ENCODE measurements around the gene HTR4.

The HTR4 gene

DNA sequence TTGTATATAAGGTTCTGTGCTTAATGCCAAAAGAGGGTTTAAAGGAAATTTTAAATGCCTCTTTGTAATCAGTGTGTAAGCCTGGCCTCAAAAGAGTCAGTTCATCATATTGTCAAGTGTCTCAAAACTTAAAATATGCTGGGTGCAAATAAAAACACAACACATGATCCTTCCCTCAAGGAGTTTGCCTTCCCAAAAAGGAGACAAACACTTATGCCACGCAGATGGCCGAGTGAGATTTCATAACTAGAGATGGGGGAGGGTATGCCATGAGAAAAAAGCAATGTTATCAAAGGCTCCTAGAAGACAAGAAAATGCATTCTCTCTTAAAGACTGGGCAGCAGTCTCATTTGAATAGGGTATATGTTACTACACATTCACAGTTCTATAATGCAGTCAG lies 215.4 kb downstream of the HTR4 start:
- H3K27ac Mint-ChIP-seq, result peak overlapping the region; percentile 47
- peaks cover 3% of the 10 kb centered on the region for H3K36me3 Mint-ChIP-seq
- H3K4me3 Mint-ChIP-seq, result no peak overlapping the region
- H3K9me3 Mint-ChIP-seq (ENCODE audit: low read depth), result no peaks in the 10 kb centered on the region
- H3K4me1 Mint-ChIP-seq (ENCODE audit: low read depth), result peaks cover 8% of the 10 kb centered on the region
- H3K27me3 Mint-ChIP-seq, result no peaks in the 10 kb centered on the region

- Mint-ChIP-seq H3K27me3 (no peaks in the 10 kb centered on the region), H3K27ac (peak overlapping the region; percentile 89), H3K36me3 (peaks cover 3% of the 10 kb centered on the region), H3K4me3 (no peak overlapping the region), H3K4me1 (ENCODE audit: low read depth) (peaks cover 8% of the 10 kb centered on the region), H3K9me3 (ENCODE audit: low read depth) (no peaks in the 10 kb centered on the region)
Observed at GRCh38 chr5:148437249-148437648, 217.1 kb downstream of the HTR4 start.

GRCh38 chr5:148436029-148436428 lies 218.3 kb downstream of the HTR4 start:
- Mint-ChIP-seq H3K36me3 (peaks cover 3% of the 10 kb centered on the region), H3K4me3 (no peak overlapping the region)

DNA sequence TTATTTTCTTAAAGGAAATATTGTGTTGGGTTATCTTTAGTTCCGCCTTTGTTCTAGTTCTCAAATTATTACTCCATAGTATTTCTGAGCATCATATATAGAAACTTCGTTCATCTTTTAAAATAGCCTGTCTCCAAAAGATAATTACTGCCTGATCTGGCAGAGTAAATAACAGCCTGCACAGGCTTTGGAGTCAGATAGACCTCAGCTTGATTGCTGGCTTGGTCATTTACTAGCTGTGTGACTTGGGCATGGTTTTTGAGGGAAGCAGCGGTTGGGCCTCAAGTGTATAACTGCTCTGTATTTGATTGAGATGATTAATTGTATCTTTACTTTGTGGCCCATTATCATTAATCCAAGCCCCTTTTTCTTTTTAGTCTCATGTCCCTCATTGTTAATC lies 220.5 kb downstream of the HTR4 start:
- Mint-ChIP-seq H3K27ac (no peak overlapping the region), H3K27me3 (no peaks in the 10 kb centered on the region), H3K9me3 (ENCODE audit: low read depth) (no peaks in the 10 kb centered on the region), H3K4me3 (no peak overlapping the region), H3K36me3 (peaks cover under 1% of the 10 kb centered on the region), H3K4me1 (ENCODE audit: low read depth) (peaks cover 11% of the 10 kb centered on the region)

More at GRCh38 chr5:148436029-148436428, 218.3 kb downstream of the HTR4 start:
- H3K27ac Mint-ChIP-seq, result peak overlapping the region; percentile 66
- H3K4me1 Mint-ChIP-seq (ENCODE audit: low read depth), result peaks cover 8% of the 10 kb centered on the region
- H3K9me3 Mint-ChIP-seq (ENCODE audit: low read depth), result no peaks in the 10 kb centered on the region
- H3K27me3 Mint-ChIP-seq, result no peaks in the 10 kb centered on the region
